Stimulated activated CD8-positive, alpha-beta memory T cell treated with anti-CD3 and anti-CD28 coated beads, Interleukin-4, amount 100 ng/mL, for 4 hours (primary cell): ENCODE measurements around the gene STT3B.
"Not testable (repeated sequence)": the region's sequence is repeated elsewhere in the genome, so short reads cannot be mapped to it uniquely, and the experiment has no call there.

Experiments
- DNase-seq, 2 donors: peaks; one replicate each; pipeline ENCODE4 v3.0.0-alpha.2; 2020; ENCODE audit warnings: low read depth in 2 of 2, low spot score in 1 of 2

Gene STT3B

GRCh38 chr3:31592764-31593163, 60.0 kb downstream of the STT3B start:
- no peak for DNase-seq

- no peak for DNase-seq
Observed at GRCh38 chr3:31596176-31596575, 63.5 kb downstream of the STT3B start.

GRCh38 chr3:31600431-31600830, 67.7 kb downstream of the STT3B start:
- no peak for DNase-seq

GRCh38 chr3:31605333-31605732, 72.6 kb downstream of the STT3B start:
- DNase-seq: not testable (repeated sequence)

GRCh38 chr3:31606453-31606852, 73.7 kb downstream of the STT3B start:
- DNase-seq: no peak

GRCh38 chr3:31610700-31611275, 78.1 kb downstream of the STT3B start:
- DNase-seq: no peak

- DNase-seq: no peak
Observed at GRCh38 chr3:31613177-31613576, 80.5 kb downstream of the STT3B start.

GRCh38 chr3:31613654-31614053, 80.9 kb downstream of the STT3B start:
- no peak for DNase-seq

GRCh38 chr3:31614162-31614921, 81.6 kb downstream of the STT3B start:
- DNase-seq: no peak

GRCh38 chr3:31615071-31615875, 82.5 kb downstream of the STT3B start:
- DNase-seq: no peak

GRCh38 chr3:31616711-31617110, 84.0 kb downstream of the STT3B start:
- DNase-seq: no peak

GRCh38 chr3:31620656-31621055, 87.9 kb downstream of the STT3B start:
- DNase-seq: no peak

GRCh38 chr3:31621314-31621713, 88.6 kb downstream of the STT3B start:
- no peak for DNase-seq

- no peak for DNase-seq
Observed at GRCh38 chr3:31622636-31623288, 90.0 kb downstream of the STT3B start.

- DNase-seq: no peak
Observed at GRCh38 chr3:31624083-31624709, 91.5 kb downstream of the STT3B start.

GRCh38 chr3:31625358-31625757, 92.6 kb downstream of the STT3B start:
- DNase-seq: no peak

GRCh38 chr3:31629054-31629453, 96.3 kb downstream of the STT3B start:
- DNase-seq: no peak

- DNase-seq: no peak
Observed at GRCh38 chr3:31634476-31634875, 101.8 kb downstream of the STT3B start.

GRCh38 chr3:31635545-31635944, 102.8 kb downstream of the STT3B start:
- DNase-seq: no peak

- no peak for DNase-seq
Observed at GRCh38 chr3:31636049-31636448, 103.3 kb downstream of the STT3B start.
